GM10248 (cell line): ENCODE measurements around the gene MINDY1.

Experiments used
- CTCF ChIA-PET: fragments of 300-600 bp; sonication (Branson Sonifier 250); formaldehyde crosslinking; extraction: SDS; loops from one replicate; lab custom pipeline; 2021; ENCODE audit warnings: antibody characterized with exemption; lab: Yijun Ruan, JAX
- POLR2A ChIA-PET: fragments of 350-650 bp; sonication (Branson Sonifier 250); formaldehyde crosslinking; extraction: SDS; loops from one replicate; lab custom pipeline; 2020; ENCODE audit warnings: antibody characterized with exemption; lab: Yijun Ruan, JAX
- DNase-seq: peaks from one replicate; pipeline ENCODE4 v3.0.0; 2012; ENCODE audit errors: extremely low spot score
- TF ChIP-seq, protein P1 (sequence below): IDR thresholded peaks from 2 replicates; pipeline ENCODE4 v1.5.1; 2012; ENCODE audit warnings: mild to moderate bottlenecking, low read depth; ENCODE audit errors: extremely low read depth, missing control alignments, control extremely low read depth

The MINDY1 gene

DNA sequence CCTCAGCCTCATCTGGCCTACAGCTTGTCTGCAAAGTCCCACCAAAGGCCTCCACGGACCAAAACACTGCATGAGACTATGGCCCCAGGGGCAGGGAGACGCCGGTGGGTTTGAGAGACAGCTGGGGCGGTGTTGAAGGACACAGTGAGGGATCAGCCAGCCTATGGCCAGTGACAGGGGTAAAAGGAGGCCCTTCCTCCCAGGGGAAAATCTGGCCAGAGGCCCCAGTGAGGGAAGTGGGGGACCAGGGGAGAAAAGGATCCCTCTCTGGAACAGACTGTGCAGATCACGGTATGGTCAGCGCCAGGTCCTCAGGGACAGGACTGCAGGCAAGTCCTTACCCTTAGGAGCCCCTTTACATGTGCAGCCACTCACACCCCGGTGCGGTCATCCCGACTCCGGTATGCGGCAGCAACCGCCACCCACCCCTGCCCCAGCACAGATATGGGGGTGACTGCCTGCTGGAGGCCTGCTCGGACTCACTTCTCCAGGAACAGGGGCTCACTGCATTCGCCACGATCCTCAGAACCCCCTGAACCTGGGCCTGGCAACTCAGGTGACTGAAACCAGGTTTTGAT is 33.4 kb downstream of the MINDY1 start:
- ChIA-PET POLR2A (interaction anchor here (0.6 kb wide), 1 partner anchor 225 kb away, joined by 5 read pairs; no protein-coding TSS in a partner anchor), CTCF (interaction anchor here (0.6 to 1.4 kb wide), 7 partner anchors 10 to 413 kb away, joined by 3 to 6 read pairs (median 4); partner anchors contain the start of genes MINDY1 and TNFAIP8L2)
- TF ChIP-seq, protein P1, sequence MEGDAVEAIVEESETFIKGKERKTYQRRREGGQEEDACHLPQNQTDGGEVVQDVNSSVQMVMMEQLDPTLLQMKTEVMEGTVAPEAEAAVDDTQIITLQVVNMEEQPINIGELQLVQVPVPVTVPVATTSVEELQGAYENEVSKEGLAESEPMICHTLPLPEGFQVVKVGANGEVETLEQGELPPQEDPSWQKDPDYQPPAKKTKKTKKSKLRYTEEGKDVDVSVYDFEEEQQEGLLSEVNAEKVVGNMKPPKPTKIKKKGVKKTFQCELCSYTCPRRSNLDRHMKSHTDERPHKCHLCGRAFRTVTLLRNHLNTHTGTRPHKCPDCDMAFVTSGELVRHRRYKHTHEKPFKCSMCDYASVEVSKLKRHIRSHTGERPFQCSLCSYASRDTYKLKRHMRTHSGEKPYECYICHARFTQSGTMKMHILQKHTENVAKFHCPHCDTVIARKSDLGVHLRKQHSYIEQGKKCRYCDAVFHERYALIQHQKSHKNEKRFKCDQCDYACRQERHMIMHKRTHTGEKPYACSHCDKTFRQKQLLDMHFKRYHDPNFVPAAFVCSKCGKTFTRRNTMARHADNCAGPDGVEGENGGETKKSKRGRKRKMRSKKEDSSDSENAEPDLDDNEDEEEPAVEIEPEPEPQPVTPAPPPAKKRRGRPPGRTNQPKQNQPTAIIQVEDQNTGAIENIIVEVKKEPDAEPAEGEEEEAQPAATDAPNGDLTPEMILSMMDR, result no peak
- peak; percentile 36 for DNase-seq

- ChIA-PET POLR2A (no interaction called here), CTCF (no interaction called here)
- DNase-seq, result no peak
- TF ChIP-seq, protein P1, result no peak
These were observed 34.2 kb downstream of the MINDY1 start for GRCh38 chr1:150972417-150972940.

DNA sequence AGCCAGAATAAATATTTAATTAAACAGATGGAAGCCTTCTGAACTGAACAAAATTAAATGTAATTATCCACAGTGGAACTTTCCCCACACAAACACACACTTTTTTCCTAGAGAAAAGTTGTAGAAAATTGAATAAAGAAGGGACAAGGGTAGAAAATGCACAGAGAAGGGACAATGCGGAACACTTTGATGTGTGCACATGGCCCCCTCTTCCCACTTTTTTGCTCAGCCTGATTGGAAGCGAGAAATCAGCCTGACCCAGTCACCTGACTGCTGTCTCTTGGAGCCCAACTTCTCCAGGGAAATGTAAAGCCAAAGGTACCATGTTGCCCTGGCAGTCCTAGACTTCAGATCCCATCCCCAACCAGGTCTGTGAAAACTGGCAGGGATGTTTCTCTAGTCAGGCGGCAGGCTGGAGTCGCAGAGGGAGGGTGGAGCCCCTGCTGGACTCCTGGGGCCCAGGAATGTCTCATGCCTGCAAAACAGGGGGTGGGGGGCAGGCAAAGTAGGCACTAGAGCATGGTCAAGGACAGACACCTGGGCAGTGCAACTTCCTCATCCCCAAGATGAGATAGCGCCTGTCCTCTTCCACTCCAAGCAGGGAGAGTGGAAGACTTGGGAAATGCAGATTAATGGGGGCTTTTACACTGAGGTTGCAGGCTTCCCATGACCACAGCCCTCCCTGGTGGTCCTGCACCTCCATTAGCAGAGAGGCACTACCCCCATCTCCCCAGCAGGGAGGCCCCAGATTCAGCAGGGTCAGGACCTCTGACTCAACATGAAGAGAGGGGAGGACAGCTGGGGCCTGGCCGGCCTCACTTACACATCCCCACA is 34.9 kb downstream of the MINDY1 start:
- TF ChIP-seq, protein P1, result no peak
- POLR2A ChIA-PET, result no interaction called here
- CTCF ChIA-PET, result interaction anchor here (1.7 to 4.1 kb wide), 2 partner anchors 8 to 22 kb away, joined by 6 to 28 read pairs; partner anchors contain the start of gene ANXA9
- no peak for DNase-seq

GRCh38 chr1:150970808-150971582 is 35.7 kb downstream of the MINDY1 start:
- DNase-seq, result no peak
- ChIA-PET CTCF (interaction anchor here (1.1 to 4.1 kb wide), 7 partner anchors 9 to 41 kb away, joined by 3 to 28 read pairs (median 6); partner anchors contain the start of gene ANXA9), POLR2A (interaction anchor here (0.7 kb wide), 1 partner anchor 386 kb away, joined by 3 read pairs; no protein-coding TSS in a partner anchor)
- TF ChIP-seq, protein P1, result no peak

DNA sequence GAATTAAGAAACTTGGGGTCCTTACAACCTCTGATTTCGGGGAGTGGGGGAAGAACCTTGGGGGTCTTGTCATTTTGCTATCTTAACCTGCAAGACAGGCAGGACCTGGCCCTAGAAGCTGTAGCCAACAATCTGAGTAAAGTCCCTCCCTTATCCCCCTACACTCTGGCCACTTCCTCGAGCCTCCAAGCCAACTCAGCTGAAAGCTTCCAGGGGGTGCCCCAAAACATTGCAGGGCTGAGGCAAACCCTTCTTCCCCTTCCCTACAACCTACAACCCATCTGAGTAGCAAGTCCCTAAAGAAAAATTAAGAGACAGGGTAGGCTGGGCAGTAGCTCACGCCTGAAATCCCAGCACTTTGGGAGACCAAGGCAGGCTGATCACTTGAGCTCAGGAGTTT is 37.1 kb downstream of the MINDY1 start:
- CTCF ChIA-PET, result interaction anchor here (0.9 to 4.1 kb wide), 7 partner anchors 10 to 410 kb away, joined by 3 to 28 read pairs (median 5); partner anchors contain the start of gene ANXA9
- DNase-seq, result no peak
- TF ChIP-seq, protein P1, result no peak
- POLR2A ChIA-PET, result no interaction called here
